SHP77 (cell line): ENCODE measurements around the gene CYFIP1.

Experiments
- DNase-seq, 2 experiments: peaks; one replicate each; lab custom pipeline; 2025; lab: John Stamatoyannopoulos, UW

Gene CYFIP1

GRCh38 chr15:22889146-22889818, 90.9 kb downstream of the CYFIP1 start:
- DNase-seq: no peak

GRCh38 chr15:22888120-22888859, 91.9 kb downstream of the CYFIP1 start:
- DNase-seq: no peak

- DNase-seq: no peak
These were observed 92.8 kb downstream of the CYFIP1 start for GRCh38 chr15:22887157-22887951.

GRCh38 chr15:22885120-22885519, 95.0 kb downstream of the CYFIP1 start:
- no peak for DNase-seq

GRCh38 chr15:22884344-22884743, 95.8 kb downstream of the CYFIP1 start:
- no peak for DNase-seq

GRCh38 chr15:22883196-22883595, 97.0 kb downstream of the CYFIP1 start:
- DNase-seq: no peak

- DNase-seq: no peak
These were observed 98.3 kb downstream of the CYFIP1 start for GRCh38 chr15:22881739-22882440.

GRCh38 chr15:22880981-22881738, 99.0 kb downstream of the CYFIP1 start:
- no peak for DNase-seq

- DNase-seq: no peak
These were observed 99.8 kb downstream of the CYFIP1 start for GRCh38 chr15:22880068-22880980.

GRCh38 chr15:22878103-22878502, 102.1 kb downstream of the CYFIP1 start:
- peak; percentile 64 to 79 for DNase-seq

GRCh38 chr15:22877607-22878006, 102.6 kb downstream of the CYFIP1 start:
- DNase-seq: no peak

GRCh38 chr15:22877117-22877516, 103.1 kb downstream of the CYFIP1 start:
- no peak for DNase-seq

GRCh38 chr15:22874966-22875365, 105.2 kb downstream of the CYFIP1 start:
- DNase-seq: no peak

- no peak for DNase-seq
These were observed 105.9 kb downstream of the CYFIP1 start for GRCh38 chr15:22874256-22874655.

- no peak for DNase-seq
These were observed 106.3 kb downstream of the CYFIP1 start for GRCh38 chr15:22873841-22874240.

- DNase-seq: no peak
These were observed 107.0 kb downstream of the CYFIP1 start for GRCh38 chr15:22872936-22873701.

- DNase-seq: no peak
These were observed 108.6 kb downstream of the CYFIP1 start for GRCh38 chr15:22871481-22872086.

- no peak for DNase-seq
These were observed 109.3 kb downstream of the CYFIP1 start for GRCh38 chr15:22870865-22871264.

- no peak for DNase-seq
These were observed 110.3 kb downstream of the CYFIP1 start for GRCh38 chr15:22869856-22870255.
